WTC11 (cell line): ENCODE results near the gene C2orf72. TPM values are rescaled to one million over a fixed set of nuclear protein-coding genes. Genes with fewer than 3 reads are reported as not detected.

Experiments used
- ATAC-seq: fragments of 200-7000 bp; cut with Tn5 transposase; 2 replicates; pipeline ENCODE4 v1.10.0; 2021; ENCODE audit warnings: mild to moderate bottlenecking, moderate library complexity
- CTCF ChIA-PET: fragments of 300-600 bp; sonication (Branson Sonifier 250); formaldehyde crosslinking; loops from one replicate; lab custom pipeline; 2021; ENCODE audit warnings: antibody characterized with exemption; lab: Charles Lee
- POLR2A ChIA-PET: fragments of 350-600 bp; sonication (Branson Sonifier 250); formaldehyde crosslinking; loops from one replicate; lab custom pipeline; 2021; ENCODE audit warnings: antibody characterized with exemption; lab: Charles Lee
- DNase-seq: peaks from one replicate; pipeline ENCODE4 v3.0.0; 2021; ENCODE audit warnings: low spot score
- H3K27ac Mint-ChIP-seq: 2 replicates; pipeline ENCODE4 v1.8.0; 2021; ENCODE audit warnings: mixed read lengths
- H3K27me3 Mint-ChIP-seq: 2 replicates; pipeline ENCODE4 v1.8.0; 2021; ENCODE audit warnings: low read depth, mild to moderate bottlenecking, moderate library complexity, mixed read lengths
- H3K36me3 Mint-ChIP-seq: 2 replicates; pipeline ENCODE4 v1.8.0; 2021; ENCODE audit warnings: mixed read lengths
- H3K4me1 Mint-ChIP-seq: 2 replicates; pipeline ENCODE4 v1.8.0; 2022; ENCODE audit warnings: mixed read lengths
- H3K4me3 Mint-ChIP-seq: 2 replicates; pipeline ENCODE4 v1.8.0; 2021; ENCODE audit warnings: mild to moderate bottlenecking, moderate library complexity, mixed read lengths
- H3K9me3 Mint-ChIP-seq: 2 replicates; pipeline ENCODE4 v1.8.0; 2021; ENCODE audit warnings: mixed read lengths
- AFF4 ChIP-seq: sonication (generic); formaldehyde crosslinking; IDR thresholded peaks from 2 replicates; pipeline ENCODE4 v1.8.1; 2023; ENCODE audit warnings: mild to moderate bottlenecking, missing genetic modification reagents, borderline replicate concordance
- ATF1 ChIP-seq: sonication (generic); formaldehyde crosslinking; IDR thresholded peaks from 2 replicates; pipeline ENCODE4 v1.8.1; 2023; ENCODE audit warnings: mild to moderate bottlenecking, moderate library complexity, missing genetic modification reagents
- ATF3 ChIP-seq: sonication (generic); formaldehyde crosslinking; conservative IDR thresholded peaks from 2 replicates; pipeline ENCODE4 v1.8.1; 2022; ENCODE audit warnings: mild to moderate bottlenecking, missing genetic modification reagents
- CREM ChIP-seq: sonication (generic); formaldehyde crosslinking; IDR thresholded peaks from 2 replicates; pipeline ENCODE4 v1.8.1; 2022; ENCODE audit warnings: mild to moderate bottlenecking, missing genetic modification reagents, moderate library complexity
- E2F1 ChIP-seq: sonication (generic); formaldehyde crosslinking; IDR thresholded peaks from 2 replicates; pipeline ENCODE4 v1.8.0; 2022; ENCODE audit warnings: mild to moderate bottlenecking, missing genetic modification reagents
- ETV6 ChIP-seq: sonication (generic); formaldehyde crosslinking; IDR thresholded peaks from 2 replicates; pipeline ENCODE4 v1.8.1; 2022; ENCODE audit warnings: mild to moderate bottlenecking, missing genetic modification reagents
- FOXP1 ChIP-seq: sonication (generic); formaldehyde crosslinking; IDR thresholded peaks from 2 replicates; pipeline ENCODE4 v1.8.0; 2022; ENCODE audit warnings: missing genetic modification reagents, mild to moderate bottlenecking, moderate library complexity, borderline replicate concordance
- GABPB1 ChIP-seq: sonication (generic); formaldehyde crosslinking; IDR thresholded peaks from 2 replicates; pipeline ENCODE4 v1.8.1; 2023; ENCODE audit warnings: mild to moderate bottlenecking, missing genetic modification reagents
- HMGXB4 ChIP-seq: sonication (generic); formaldehyde crosslinking; IDR thresholded peaks from 2 replicates; pipeline ENCODE4 v1.8.1; 2023; ENCODE audit warnings: mild to moderate bottlenecking, moderate library complexity, missing genetic modification reagents
- MYBL2 ChIP-seq: sonication (generic); formaldehyde crosslinking; IDR thresholded peaks from 2 replicates; pipeline ENCODE4 v1.8.1; 2023; ENCODE audit warnings: mild to moderate bottlenecking, moderate library complexity, missing genetic modification reagents
- PRRX2 ChIP-seq: fragments of 250-450 bp; sonication (Bioruptor Pico); IDR thresholded peaks from 2 replicates; pipeline ENCODE4 v1.8.0; 2021; ENCODE audit warnings: mild to moderate bottlenecking
- RELA ChIP-seq: sonication (generic); formaldehyde crosslinking; IDR thresholded peaks from 2 replicates; pipeline ENCODE4 v1.8.1; 2022; ENCODE audit warnings: missing genetic modification reagents, mild to moderate bottlenecking, borderline replicate concordance
- TEAD4 ChIP-seq: sonication (generic); formaldehyde crosslinking; IDR thresholded peaks from 2 replicates; pipeline ENCODE4 v1.8.0; 2022; ENCODE audit warnings: mild to moderate bottlenecking, missing genetic modification reagents
- ZNF396 ChIP-seq: fragments of 250-450 bp; sonication (Bioruptor Pico); IDR thresholded peaks from 2 replicates; pipeline ENCODE4 v1.8.0; 2021; ENCODE audit warnings: mild to moderate bottlenecking, moderate library complexity, borderline replicate concordance
- ZNF423 ChIP-seq: fragments of 250-450 bp; sonication (Bioruptor Pico); IDR thresholded peaks from 2 replicates; pipeline ENCODE4 v2.1.2; 2022; ENCODE audit warnings: mild to moderate bottlenecking, moderate library complexity
- ZNF512 ChIP-seq: sonication (generic); formaldehyde crosslinking; IDR thresholded peaks from 2 replicates; pipeline ENCODE4 v1.8.1; 2022; ENCODE audit warnings: missing genetic modification reagents, borderline replicate concordance
- total RNA-seq: library from RNA; stranded (reverse); gene quantifications from 3 replicates; pipeline ENCODE4 v1.2.3, GENCODE V29; 2021
- TF ChIP-seq, protein P1 (sequence below): fragments of 250-450 bp; sonication (Bioruptor Pico); IDR thresholded peaks from 2 replicates; pipeline ENCODE4 v1.9.0; 2021; ENCODE audit warnings: moderate library complexity, mild to moderate bottlenecking, inconsistent platforms, borderline replicate concordance
- TF ChIP-seq, protein P2 (sequence below): sonication (generic); formaldehyde crosslinking; IDR thresholded peaks from 2 replicates; pipeline ENCODE4 v1.8.0; 2022; ENCODE audit warnings: mild to moderate bottlenecking, missing genetic modification reagents
- TF ChIP-seq, protein P3 (sequence below): sonication (generic); formaldehyde crosslinking; IDR thresholded peaks from 2 replicates; pipeline ENCODE4 v1.8.1; 2022; ENCODE audit warnings: mild to moderate bottlenecking, missing genetic modification reagents, moderate library complexity, borderline replicate concordance

C2orf72 gene
- total RNA-seq, 1 experiment from 2014 or later, result 1.7 TPM

GRCh38 chr2:231037731-231038482 lies 584 bp downstream of the C2orf72 start:
- Mint-ChIP-seq H3K4me1 (peaks cover 11% of the 10 kb centered on the region), H3K4me3 (peak overlapping the region; percentile 69), H3K9me3 (no peaks in the 10 kb centered on the region), H3K36me3 (no peaks in the 10 kb centered on the region), H3K27ac (no peak overlapping the region), H3K27me3 (peaks cover 77% of the 10 kb centered on the region)
- ChIA-PET CTCF (interaction anchor here (1.0 to 3.7 kb wide), 3 partner anchors 15 to 176 kb away, joined by 3 to 23 read pairs (median 5); no protein-coding TSS in a partner anchor), POLR2A (no interaction called here)
- ATAC-seq (peak; percentile 59), DNase-seq (peak; percentile 35)
- TF ChIP-seq, protein P1, sequence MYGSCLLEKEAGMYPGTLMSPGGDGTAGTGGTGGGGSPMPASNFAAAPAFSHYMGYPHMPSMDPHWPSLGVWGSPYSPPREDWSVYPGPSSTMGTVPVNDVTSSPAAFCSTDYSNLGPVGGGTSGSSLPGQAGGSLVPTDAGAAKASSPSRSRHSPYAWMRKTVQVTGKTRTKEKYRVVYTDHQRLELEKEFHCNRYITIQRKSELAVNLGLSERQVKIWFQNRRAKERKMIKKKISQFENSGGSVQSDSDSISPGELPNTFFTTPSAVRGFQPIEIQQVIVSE (CRISPR knock-in tag), result no peak
- TF ChIP-seq MYBL2 (CRISPR knock-in tag) (no peak), ZNF512 (CRISPR knock-in tag) (no peak), ZNF423 (peak; percentile 57), ATF1 (no peak), FOXP1 (no peak), GABPB1 (CRISPR knock-in tag) (peak; percentile 15; the same call in 1 of the 2 replicates), ETV6 (CRISPR knock-in tag) (no peak), E2F1 (CRISPR knock-in tag) (no peak)
- TF ChIP-seq, protein P2, sequence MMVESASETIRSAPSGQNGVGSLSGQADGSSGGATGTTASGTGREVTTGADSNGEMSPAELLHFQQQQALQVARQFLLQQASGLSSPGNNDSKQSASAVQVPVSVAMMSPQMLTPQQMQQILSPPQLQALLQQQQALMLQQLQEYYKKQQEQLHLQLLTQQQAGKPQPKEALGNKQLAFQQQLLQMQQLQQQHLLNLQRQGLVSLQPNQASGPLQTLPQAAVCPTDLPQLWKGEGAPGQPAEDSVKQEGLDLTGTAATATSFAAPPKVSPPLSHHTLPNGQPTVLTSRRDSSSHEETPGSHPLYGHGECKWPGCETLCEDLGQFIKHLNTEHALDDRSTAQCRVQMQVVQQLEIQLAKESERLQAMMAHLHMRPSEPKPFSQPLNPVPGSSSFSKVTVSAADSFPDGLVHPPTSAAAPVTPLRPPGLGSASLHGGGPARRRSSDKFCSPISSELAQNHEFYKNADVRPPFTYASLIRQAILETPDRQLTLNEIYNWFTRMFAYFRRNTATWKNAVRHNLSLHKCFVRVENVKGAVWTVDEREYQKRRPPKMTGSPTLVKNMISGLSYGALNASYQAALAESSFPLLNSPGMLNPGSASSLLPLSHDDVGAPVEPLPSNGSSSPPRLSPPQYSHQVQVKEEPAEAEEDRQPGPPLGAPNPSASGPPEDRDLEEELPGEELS (CRISPR knock-in tag), result no peak

- H3K36me3 Mint-ChIP-seq, result no peaks in the 10 kb centered on the region
- no peaks in the 10 kb centered on the region for H3K9me3 Mint-ChIP-seq
- ChIA-PET CTCF (interaction anchor here (1.0 to 3.7 kb wide), 4 partner anchors 14 to 177 kb away, joined by 3 to 23 read pairs (median 4); no protein-coding TSS in a partner anchor), POLR2A (no interaction called here)
- H3K27ac Mint-ChIP-seq, result no peak overlapping the region
- peaks cover 11% of the 10 kb centered on the region for H3K4me1 Mint-ChIP-seq
- DNase-seq (no peak), ATAC-seq (peak; percentile 12; the same call in 1 of the 2 replicates)
- peaks cover 69% of the 10 kb centered on the region for H3K27me3 Mint-ChIP-seq
- H3K4me3 Mint-ChIP-seq, result peak overlapping the region; percentile 69
- TF ChIP-seq AFF4 (CRISPR knock-in tag) (no peak), ZNF396 (no peak), ETV6 (CRISPR knock-in tag) (no peak), CREM (CRISPR knock-in tag) (no peak), ATF3 (CRISPR knock-in tag) (no peak), FOXP1 (no peak), HMGXB4 (CRISPR knock-in tag) (no peak), TEAD4 (CRISPR knock-in tag) (no peak), PRRX2 (CRISPR knock-in tag) (no peak), RELA (CRISPR knock-in tag) (no peak)
- TF ChIP-seq, protein P3, sequence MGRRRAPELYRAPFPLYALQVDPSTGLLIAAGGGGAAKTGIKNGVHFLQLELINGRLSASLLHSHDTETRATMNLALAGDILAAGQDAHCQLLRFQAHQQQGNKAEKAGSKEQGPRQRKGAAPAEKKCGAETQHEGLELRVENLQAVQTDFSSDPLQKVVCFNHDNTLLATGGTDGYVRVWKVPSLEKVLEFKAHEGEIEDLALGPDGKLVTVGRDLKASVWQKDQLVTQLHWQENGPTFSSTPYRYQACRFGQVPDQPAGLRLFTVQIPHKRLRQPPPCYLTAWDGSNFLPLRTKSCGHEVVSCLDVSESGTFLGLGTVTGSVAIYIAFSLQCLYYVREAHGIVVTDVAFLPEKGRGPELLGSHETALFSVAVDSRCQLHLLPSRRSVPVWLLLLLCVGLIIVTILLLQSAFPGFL (CRISPR knock-in tag), result no peak
Measured at GRCh38 chr2:231038483-231039293, 1.4 kb downstream of the C2orf72 start.
